LoVo (cell line): ENCODE measurements around the gene MOB1A.
"Not testable (repeated sequence)": the region's sequence is repeated elsewhere in the genome, so short reads cannot be mapped to it uniquely, and the experiment has no call there.

ENCODE experiments used
- DNase-seq: peaks from one replicate; pipeline ENCODE4 v3.0.0-alpha.2; 2016; ENCODE audit warnings: low spot score

MOB1A gene

GRCh38 chr2:74178211-74179062 lies at the start of gene MOB1A:
TSS of gene MOB1A (minus strand) at chr2:74178879. CDS start at chr2:74178674, 205 bp downstream.
- peak; percentile 98 for DNase-seq

GRCh38 chr2:74227646-74228045 lies 49.0 kb upstream of the MOB1A start:
- no peak for DNase-seq

GRCh38 chr2:74226648-74227213 lies 48.1 kb upstream of the MOB1A start:
- DNase-seq, result no peak

GRCh38 chr2:74225698-74226459 lies 47.2 kb upstream of the MOB1A start:
- no peak for DNase-seq

GRCh38 chr2:74223941-74224770 lies 45.5 kb upstream of the MOB1A start:
- DNase-seq, result no peak

GRCh38 chr2:74222300-74222650 lies 43.6 kb upstream of the MOB1A start:
- DNase-seq, result no peak

GRCh38 chr2:74221604-74222299 lies 43.1 kb upstream of the MOB1A start:
- DNase-seq, result no peak

GRCh38 chr2:74221091-74221490 lies 42.4 kb upstream of the MOB1A start:
- DNase-seq, result no peak

GRCh38 chr2:74219846-74220486 lies 41.3 kb upstream of the MOB1A start:
- DNase-seq, result no peak

GRCh38 chr2:74216642-74217041 lies 38.0 kb upstream of the MOB1A start:
- DNase-seq, result no peak

- DNase-seq, result not testable (repeated sequence)
These were observed 37.1 kb upstream of the MOB1A start for GRCh38 chr2:74215771-74216170.

- DNase-seq, result no peak
These were observed 34.2 kb upstream of the MOB1A start for GRCh38 chr2:74212702-74213410.

- DNase-seq, result no peak
These were observed 27.6 kb upstream of the MOB1A start for GRCh38 chr2:74206180-74206688.

- no peak for DNase-seq
These were observed 26.9 kb upstream of the MOB1A start for GRCh38 chr2:74205596-74205995.

- DNase-seq, result no peak
These were observed 26.4 kb upstream of the MOB1A start for GRCh38 chr2:74205113-74205512.

- no peak for DNase-seq
These were observed 25.8 kb upstream of the MOB1A start for GRCh38 chr2:74204436-74204835.

- DNase-seq, result no peak
These were observed 22.9 kb upstream of the MOB1A start for GRCh38 chr2:74201596-74201995.

- no peak for DNase-seq
These were observed 22.5 kb upstream of the MOB1A start for GRCh38 chr2:74201196-74201595.

- DNase-seq, result no peak
These were observed 21.2 kb upstream of the MOB1A start for GRCh38 chr2:74199871-74200305.

- no peak for DNase-seq
These were observed 20.6 kb upstream of the MOB1A start for GRCh38 chr2:74199275-74199701.
